ENCODE results near the gene AGPAT4.

- no peak for TF ChIP-seq CTCF (conservative IDR thresholded peaks at IDR 0.05; ENCODE audit: low read length)
- no peak for TF ChIP-seq EZH2phosphoT487 (IDR thresholded peaks at IDR 0.05; ENCODE audit: borderline replicate concordance)
Measured at GRCh38 chr6:161249327-161249726, 24.5 kb downstream of the AGPAT4 start.
